NCI-H2107 (cell line): ENCODE measurements around the gene DENND10.
"Not testable (repeated sequence)": the region's sequence is repeated elsewhere in the genome, so short reads cannot be mapped to it uniquely, and the experiment has no call there.

Source experiments
- DNase-seq: peaks from one replicate; lab custom pipeline; 2025; lab: John Stamatoyannopoulos, UW

DENND10 gene

DNA sequence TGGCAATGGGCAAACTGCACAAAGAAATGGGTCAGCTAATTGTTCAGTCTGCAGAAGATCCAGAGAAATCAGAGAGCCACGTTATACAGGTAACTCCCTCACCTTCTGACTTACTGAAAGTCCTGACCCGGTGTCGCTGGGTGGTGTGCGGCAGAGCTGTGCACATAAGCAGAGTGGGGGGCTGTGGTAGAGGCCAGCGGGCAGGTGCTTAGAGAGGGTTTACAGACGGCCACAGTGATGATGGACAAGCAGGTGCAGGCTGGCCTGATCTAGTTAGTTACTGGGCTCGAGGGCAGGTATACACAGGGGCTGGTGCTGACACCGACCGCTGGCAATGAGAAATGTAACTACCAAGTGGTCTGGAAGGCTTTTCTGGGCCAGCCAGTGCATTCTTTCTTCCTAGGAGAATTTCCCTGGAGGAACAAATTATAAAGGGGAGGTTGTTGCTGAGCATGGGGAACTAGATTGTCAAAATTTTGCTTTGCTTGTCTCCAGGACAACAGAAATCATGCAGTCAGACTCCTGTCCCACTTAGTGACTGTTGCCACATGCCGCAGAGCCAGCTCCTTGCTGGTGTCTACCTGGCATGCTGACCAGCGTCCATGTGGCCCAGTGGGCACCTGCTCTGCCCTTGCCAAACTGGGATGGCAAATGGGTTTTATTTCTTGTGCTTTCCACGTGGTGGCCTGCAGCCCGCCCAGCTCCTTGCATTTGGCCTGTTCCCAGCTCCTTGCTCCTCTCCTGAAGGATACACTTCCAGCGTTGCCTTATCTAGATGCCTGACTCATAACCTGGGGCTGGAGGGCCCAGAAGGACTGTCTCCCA, 28.8 kb downstream of the DENND10 start:
- no peak for DNase-seq

DNA sequence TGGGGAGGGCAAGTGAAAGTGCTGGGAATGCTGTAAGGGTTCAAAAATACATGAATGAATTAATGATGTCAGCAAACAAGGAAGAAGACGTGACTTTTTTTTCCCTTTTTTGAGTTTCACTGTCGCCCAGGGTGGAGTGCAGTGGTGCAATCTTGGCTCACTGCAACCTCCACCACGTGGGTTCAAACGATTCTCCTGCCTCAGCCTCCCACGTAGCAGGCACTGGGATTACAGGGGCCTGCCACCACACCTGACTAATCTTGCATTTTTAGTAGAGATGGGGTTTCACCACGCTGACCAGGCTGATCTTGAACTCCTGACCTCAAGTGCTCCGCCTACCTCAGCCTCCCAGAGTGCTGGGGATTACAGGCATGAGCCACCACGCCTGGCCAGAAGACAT, 30.0 kb downstream of the DENND10 start:
- no peak for DNase-seq

DNA sequence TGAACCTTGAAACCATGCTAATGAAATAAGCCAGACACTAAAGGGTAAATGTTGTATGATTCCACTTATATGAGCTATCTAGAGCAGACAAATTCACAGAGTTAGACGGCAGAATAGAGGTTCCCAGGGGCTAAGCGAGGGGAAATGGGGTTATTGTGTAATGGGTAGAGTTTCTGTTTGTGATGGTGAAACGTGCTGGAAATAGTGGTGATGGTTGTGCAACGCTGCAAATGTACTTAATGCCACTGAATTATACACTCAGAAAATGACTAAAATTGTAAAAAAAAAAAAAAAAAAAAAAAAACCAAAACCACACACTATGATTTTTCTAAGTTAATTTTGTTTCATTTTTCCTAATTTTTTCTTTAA, 31.6 kb downstream of the DENND10 start:
- DNase-seq = no peak

DNA sequence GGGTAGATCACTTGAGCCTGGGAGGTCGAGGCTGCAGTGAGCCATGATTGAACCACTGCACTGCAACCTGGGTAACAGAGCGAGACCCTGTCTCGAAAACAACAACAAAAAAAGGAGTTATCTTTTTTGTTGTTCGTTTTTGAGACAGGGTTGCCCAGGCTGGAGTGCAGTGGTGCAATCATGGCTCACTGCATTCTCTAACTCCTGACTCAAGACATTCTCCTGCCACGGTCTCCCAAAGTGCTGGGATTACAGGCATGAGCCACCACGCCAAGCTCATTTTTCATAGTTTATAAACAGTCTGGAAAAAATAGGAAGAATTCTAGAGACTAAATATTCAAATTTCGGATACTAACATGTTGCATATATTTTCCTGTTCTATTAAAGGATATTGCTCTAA, 32.2 kb downstream of the DENND10 start:
- no peak for DNase-seq

DNA sequence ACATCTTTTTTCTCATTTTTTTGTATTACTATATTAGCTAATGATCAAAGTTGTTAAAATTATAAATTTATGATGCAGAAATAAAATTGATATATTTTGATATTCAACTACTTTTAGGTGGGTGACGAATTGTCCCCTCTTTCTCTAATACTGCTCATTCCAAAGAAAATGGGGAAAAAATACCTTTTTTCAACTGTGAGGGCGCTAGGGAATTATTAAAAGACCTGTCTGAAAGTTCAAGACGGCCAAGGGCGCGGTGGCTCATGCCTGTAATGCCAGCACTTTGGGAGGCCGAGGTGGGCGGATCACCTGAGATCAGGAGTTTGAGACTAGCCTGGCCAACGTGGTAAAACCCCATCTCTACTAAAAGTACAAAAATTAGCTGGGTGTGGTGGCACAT, 34.0 kb downstream of the DENND10 start:
- DNase-seq = not testable (repeated sequence)

DNA sequence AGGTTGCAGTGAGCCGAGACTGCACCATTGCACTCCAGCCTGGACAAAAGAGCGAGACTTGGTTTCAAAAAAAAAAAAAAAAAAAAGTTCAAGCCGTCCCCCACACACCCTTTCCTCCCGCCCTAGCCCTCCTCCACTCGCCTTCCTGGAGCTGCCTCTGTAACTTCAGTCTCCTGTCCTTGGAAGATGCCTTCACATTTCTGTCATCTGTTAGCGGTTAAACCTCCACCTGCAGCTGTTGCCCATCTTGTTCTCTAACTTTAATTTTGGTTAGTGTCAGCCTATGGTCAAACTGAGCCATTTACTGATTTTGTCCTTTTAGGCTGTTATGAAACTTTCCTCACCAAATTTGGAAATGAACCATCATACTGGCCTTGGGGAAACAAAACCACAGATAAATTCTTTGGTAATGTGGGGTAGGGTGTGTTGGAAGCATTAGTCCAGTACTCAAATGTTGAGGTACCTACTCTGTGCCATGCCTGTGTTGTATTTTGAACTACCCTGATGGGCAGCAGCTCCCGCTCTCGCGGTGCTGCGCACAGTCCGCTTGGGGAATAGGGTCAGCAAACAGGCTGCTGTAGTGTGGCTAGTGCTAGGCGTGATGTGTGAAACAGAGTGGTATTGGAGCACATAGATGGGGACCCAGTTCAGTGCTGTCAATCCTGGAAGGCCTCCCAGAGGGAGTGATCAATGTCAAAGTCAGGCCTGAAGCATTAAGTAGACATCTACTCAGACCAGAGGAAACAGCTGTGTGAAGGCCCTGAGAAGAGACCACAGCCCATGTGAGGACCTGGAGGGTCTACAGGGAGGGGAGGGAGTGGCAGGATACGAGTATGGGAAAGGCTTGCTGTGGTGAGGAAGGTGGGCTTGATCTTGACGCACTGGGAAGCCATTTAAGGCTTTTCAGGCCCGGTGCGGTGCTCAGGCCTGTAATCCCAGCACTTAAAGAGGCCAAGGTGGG, 34.7 kb downstream of the DENND10 start:
- no peak for DNase-seq

DNA sequence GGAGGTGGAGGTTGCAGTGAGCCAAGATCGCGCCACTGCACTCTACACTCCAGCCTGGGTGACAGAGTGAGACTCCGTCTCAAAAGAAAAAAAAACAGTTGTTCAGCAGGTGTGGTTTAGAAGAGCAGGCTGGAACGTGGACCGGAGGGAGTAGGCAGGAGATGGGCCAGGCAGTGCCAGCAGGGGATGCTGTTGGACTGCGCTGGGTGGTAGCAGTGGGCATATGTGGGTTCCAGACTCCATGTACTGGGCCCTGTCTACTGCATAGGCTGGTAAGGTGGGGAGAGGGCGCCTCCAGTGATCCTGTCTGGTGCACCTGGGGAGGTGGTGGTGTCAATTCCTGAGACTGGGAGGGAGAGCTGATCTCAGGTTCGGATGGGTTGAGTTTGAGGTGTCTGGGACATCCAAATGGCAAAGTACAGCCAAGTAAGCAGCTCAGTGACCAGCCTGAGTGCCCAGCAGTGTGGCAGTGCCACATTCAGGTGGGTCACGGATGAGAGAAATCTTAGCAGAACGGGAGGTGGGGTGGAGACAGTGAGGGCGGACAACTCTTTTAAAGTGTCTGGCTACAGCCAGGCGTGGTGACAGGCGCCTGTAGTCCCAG, 35.7 kb downstream of the DENND10 start:
- DNase-seq = no peak

DNA sequence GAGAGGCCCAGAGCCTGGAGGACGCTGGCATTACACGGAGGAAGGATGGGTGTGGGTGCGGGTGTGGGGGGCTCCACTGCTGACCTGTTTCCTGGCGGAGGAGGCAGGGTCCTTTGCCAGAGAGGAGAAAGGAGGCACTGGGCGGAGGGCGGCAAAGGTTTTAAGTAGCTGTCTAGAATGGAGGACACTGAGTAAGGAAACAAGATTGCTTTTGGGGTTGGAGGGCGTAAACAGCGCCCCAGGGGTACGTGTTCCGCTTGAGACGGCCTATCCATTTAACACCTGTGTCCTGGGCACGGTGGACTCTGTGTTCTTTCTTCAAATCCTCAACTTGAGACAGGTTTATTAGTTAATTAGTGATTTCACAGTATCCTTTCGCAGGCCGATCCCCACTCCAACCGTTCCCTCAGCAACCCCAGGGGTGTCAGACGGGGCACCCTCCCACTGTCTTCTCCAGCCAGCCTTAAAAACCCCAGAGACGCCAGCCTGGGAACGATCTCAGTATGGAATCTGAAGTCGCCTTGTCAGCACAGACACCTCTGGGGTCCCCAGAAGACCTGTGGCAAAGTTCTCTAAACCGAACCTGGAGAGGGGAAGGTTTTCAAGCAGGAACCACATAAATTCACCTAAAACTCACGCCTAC, 36.8 kb downstream of the DENND10 start:
- no peak for DNase-seq

DNA sequence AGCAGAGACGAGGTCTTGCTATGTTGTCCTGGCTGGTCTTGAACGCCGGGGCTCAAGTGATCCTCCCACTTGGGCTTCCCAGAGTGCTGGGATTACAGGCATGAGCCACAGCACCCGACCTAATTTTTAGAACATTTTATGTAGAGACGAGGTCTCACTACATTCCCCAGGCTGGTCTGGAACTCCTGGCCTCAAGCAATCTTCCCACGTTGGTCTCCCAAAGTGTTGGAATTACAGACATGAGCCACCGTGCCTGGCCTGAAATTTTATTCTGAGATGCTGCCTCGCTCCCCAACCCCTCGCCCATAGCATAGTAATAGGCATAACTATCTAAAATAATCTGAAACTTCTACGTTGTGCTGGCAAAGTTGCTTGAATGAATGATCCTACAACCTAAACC, 39.7 kb downstream of the DENND10 start:
- no peak for DNase-seq

DNA sequence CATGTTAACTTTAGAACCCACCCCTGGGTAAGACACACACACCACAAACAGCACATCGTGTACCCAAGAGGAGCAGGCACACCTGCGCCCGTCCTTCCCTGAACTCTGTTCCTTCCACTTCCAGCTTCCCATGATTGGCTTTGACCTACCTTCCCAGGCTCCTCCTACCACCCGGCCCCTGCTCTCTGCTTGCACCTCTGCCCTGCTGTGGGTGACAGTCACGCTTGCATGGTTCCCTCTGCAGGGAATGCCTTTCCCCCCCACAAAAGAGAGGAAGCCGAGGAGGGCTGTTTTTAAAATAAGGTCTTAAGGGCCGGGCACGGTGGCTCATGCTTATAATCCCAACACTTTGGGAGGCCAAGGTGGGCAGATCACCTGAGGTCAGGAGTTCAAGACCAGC, 45.2 kb downstream of the DENND10 start:
- no peak for DNase-seq

DNA sequence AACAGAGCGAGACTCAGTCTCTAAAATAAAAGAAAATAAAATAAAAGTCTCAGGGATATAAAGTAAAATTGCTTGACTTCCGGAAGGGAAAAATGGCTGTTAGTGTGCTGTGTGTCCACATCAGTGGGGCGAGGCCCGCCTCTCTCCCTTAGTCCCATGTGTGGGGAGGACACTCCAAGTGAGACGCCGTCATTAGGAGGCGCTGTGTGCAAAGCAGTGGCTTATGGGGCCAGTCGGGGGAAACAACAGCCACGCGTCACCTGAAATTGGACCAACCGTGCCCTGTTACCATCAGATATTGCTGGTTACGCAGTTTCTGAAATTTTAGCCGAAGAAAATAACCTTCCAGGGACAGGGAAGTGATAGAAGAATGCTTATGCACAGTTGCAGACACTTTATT, 45.8 kb downstream of the DENND10 start:
- no peak for DNase-seq

DNA sequence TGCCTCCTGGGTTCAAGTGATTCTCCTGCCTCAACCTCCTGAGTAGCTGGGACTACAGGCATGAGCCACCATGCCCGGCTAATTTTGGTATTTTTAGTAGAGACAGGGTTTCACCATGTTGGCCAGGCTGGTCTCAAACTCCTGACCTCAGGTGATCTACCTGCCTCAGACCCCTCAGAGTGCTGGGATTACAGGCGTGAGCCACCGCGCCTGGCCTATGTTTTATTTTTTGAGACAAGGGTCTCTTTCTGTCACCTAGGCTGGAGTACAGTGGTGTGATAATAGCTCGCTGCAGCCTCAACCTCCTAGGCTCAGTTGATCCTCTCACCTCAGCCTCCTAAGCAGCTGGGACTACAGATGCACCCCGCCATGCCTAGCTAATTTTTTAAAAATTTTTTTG, 47.7 kb downstream of the DENND10 start:
- not testable (repeated sequence) for DNase-seq

DNA sequence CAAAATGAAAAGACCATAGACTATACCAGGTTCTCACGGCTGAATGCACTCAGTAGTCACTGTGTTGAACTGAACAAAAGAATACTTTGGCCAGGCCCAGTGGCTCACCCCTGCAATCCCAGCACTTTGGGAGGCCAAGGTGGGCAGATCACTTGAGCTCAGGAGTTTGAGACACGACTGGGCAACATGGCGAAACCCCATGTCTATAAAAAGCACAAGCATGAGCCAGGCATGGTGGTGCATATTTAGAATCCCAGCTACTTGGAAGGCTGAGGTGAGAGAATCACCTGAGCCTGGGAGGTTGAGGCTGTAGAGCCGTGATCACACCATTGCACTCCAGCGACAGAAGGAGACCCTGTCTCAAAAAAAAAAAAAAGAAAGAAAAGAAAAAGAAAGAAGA, 49.1 kb downstream of the DENND10 start:
- no peak for DNase-seq

DNA sequence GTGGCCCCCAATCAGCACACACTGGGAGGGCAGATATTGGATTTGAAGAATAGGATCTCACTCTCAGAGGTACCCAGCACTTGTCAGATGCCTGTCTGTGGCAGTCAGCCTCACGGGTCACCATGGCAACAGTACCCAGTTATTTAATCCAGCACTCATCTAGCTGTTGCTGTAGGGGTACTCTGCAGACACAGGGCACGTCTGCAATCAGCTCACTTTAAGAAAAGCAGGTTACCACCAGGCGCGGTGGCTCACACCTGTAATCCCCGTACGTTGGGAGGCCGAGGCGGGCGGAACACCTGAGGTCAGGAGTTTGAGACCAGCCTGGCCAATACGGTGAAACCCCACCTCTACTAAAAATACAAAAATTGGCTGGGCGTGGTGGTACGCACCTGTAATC, 49.7 kb downstream of the DENND10 start:
- DNase-seq = no peak

DNA sequence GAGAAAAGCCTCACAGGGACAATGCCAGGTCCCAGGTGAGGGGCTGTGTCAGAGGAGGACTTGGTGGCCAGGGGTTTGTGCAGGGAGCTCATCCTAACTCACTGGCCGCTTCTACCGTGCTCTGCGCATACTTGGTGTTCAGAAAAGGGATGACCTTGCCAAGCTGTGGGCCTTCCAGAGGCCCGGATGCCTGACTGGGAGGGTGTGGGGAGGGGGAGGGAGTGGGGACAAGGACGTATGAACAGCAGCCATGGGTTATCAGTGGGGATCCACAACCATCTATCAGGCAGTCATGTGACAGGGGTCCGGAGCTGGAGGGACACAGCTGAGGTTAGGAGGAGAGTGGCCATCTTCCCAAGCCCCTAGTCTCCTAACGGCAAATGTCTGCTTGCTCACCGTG, 55.4 kb downstream of the DENND10 start:
- DNase-seq = no peak

DNA sequence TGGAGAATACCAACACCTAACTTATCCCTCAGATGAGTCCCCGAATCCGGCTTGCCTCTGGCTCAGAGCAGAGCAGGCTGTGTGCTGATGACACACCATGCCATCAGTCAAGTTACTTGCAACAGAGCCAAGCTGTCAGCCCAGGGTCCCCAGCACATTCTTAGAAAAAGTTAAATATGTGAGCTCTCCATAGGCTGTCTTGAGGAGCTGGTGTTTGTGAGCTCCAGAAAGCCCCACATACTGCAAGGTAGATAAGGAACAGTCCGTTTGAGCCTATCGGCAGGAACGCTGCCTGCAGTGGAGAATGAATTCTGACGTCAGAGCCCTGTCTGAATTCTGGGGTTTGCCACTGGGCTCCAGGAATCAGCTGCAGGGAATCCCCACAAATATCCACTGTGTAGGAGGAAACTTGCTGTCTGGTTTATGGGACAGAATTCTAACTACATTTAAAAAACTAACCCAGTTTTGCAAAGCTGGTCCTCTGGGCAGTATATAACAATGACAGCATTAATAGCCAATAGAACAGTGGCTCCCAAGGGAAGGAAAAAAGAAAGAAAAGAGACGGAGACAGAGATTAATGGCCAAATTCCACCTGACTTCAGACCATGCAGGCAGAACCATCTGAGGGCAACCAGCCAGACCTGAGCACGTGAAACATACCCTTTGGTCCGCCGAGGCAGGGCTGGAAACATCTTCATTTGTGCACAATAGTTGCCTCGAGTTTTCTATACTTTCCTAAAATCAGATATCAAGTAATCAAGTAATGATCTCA, 58.0 kb downstream of the DENND10 start:
- no peak for DNase-seq

DNA sequence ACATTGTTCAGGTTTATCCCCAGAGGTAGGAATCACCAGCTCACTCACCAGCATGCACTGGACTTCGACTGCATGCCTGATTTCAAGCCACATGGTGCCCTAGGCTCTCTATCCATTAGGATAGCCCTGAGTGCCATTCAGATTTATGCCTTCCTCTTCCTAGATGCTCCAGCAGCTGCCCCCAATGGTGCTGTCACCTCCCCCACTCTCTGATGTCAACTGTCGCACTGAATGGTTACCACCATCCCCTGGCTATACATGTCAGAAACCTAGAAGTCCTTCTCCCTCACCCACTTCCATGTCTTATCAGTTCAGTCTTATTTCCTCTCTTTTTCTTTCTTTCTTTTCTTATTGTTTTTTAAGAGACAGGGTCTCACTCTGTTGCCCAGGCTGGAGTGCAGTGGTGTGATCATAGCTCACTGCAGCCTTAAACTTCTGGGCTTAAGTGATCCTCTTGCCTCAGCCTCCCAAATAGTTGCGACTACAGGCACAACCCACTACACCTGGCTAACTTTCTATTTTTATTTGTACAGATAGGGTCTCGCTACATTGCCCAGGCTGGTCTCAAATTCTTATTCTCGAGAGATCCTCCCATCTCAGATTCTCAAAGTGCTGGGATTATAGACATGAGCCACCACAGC, 58.7 kb downstream of the DENND10 start:
- no peak for DNase-seq

DNA sequence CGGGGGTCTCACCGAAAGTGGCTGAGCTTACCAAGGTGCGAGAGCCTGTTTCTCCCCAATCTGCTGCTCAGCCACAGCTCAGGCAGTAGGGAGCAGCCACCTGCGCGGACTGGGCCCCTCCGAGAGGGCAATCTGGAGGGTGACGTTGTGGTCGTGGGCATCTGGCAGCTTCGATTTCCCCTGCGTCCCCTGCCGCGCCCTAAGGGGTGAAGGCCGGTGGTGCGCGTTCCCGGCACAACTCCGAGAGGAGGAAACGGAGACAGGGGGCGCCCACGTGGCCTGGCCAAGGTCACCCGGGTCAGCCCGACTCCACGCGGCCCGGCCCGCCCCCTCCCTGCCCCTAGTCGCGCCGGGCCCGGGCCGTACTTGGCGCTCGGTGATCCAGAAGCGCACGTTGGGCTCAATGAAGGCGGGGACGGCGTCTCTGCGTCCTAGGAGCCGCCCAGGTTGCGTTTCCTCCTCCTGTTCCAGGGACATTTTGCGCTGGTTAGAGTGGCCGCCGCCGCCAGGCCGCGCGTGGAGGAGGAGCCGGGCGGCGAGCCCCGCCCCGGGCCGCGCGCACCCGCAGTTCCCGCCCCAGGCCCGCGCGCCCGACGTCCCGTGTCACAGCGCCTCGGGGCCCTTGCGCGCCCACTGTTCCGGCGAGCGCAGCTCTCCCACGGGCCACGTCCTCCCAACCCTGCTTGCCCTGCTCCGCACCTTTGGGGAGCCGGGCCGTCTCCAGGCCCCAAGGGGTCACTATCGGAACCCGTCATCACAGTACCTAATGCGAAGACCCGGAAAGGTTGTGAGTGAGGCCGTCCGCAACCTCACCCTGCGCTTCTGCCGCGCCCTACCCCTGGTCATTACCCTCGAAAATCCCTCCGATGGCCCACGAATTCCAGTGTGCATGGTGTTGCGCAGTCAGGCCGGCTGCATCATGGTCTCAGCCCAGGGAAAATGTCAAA, 61.5 kb downstream of the DENND10 start, which contains the start of gene SFXN4:
TSS of gene SFXN4 (minus strand) at position 544 of the 947 bp plus-strand sequence. CDS start at position 477, 67 bp downstream.
- DNase-seq = no peak

DNA sequence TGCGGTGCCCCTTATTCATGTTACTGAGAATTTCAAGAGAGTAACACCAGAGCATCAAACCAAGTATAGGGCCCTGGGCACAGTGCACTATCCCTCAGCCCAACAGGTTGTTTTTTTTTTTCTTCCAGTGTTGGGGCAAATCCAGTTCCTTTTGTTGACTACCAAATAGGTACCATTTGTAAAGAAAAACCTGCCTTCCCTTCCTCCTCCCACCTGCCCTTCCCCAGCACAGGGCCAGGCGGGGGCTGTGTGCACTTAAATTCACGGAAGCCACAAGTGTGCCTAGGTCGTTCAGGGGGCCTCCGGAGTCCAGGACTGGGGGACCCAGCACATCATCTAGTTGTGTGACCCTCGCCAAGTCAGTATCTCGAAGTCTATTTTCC, 62.2 kb downstream of the DENND10 start:
- no peak for DNase-seq

DNA sequence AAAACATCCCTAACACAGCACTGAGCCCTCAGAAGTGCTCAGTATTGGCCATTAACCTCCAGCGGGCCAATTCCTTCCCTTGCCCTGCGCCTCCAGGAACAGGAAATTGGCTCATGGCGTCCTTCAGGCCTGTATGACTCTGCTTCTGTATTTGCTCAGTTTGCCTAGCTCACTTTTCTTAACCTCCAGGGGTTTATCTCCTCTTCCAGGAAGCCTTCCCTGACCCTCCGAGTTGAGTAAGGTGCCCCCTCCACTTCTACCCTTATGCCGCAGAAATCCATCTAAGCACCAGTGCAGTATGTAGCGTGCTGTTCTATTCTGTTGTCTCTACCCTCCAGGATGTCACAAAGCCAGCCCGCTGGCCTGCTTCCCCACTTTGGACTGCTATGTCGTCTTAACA, 62.7 kb downstream of the DENND10 start:
- DNase-seq = no peak
